Measurements from ENCODE around the gene PLCH1.

Gene PLCH1

GRCh38 chr3:155743606-155744005 lies 1.3 kb downstream of the PLCH1 start:
- DNase-seq, result peak in 1 of 2 donors; percentile 4

DNA sequence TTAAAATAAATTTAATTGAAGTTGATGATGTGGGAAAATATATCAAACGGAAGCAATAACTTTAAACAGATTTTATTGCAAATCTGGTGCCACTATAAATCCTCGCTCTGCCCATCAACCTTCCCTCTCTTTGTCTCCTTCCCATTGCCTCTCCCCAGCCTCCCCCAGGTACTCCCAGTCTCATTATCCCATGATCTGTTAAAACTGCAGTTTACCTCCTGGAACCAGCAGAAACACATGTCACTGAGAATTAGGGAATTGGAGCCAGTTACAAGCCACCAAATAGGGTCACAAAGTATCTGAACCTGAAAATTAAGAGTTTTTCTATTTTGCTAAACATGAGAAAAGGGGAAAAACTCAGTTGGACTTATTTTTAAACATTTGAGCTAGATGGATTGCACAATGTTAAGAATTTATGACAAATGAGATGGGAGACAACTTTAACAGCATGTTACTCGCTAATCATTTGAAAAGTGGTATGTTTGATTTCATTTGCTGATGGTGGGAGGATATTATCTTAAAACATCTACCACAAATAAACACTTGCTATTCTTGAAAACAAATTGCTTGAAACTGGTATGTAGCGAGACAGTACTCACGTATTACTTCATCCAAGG lies 2.4 kb downstream of the PLCH1 start:
- no peak for DNase-seq

- no peak for DNase-seq
These were observed 3.3 kb downstream of the PLCH1 start for GRCh38 chr3:155741603-155742002.

DNA sequence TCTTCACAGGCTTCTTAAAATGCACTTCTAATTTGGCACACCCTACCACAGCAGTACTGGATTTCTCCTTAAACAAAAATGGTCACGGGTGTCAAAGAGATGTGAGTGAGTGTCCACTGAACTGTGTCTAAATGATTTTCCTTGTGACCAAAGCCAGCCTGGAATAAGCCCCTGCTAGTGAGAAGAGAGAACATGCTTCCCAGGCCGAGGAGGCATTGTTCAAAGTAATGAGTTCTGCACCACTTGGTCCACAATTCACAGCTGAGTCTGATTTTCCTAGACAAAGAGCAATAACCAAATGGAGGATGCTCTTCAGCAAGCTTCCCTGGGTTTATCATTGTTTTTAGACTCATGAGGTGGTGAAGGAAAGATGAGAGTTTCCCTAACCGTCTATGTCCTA lies 3.8 kb downstream of the PLCH1 start:
- DNase-seq, result no peak

GRCh38 chr3:155739154-155739553 lies 5.7 kb downstream of the PLCH1 start:
- DNase-seq, result peak in 1 of 2 donors; percentile 10

- DNase-seq, result no peak
These were observed 6.2 kb downstream of the PLCH1 start for GRCh38 chr3:155738580-155739076.

DNA sequence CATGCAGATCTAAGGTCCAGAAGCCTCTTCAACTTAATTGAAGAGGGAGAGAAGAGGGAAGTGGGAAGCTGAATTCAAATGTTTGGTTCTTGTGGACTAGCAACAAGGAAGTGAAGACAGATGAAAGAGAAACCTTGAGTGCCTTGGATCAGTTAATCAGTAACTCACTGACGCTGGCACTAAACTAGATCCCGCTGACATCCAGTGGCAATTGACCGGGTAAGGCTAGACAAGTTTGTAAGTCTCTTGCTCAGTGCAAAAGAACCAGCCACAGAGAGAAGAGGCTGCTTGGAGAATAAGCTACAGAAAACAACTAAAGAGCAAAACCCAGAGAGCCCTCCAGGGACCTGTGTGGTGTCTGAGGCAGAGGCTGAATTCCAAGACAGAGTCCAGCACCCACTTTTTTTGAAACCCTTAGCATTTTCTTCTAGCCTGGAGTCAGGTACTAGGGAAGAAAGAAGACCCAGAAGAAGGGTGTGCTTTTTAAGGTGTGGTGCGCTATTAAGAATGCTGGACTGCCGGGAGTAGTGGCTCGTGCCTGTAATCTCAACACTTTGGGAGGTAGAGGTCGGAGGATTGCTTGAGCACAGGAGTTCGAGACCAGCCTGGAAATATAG lies 6.9 kb downstream of the PLCH1 start:
- DNase-seq, result no peak

- DNase-seq, result no peak
These were observed 8.5 kb downstream of the PLCH1 start for GRCh38 chr3:155736381-155736780.

- no peak for DNase-seq
These were observed 14.0 kb downstream of the PLCH1 start for GRCh38 chr3:155730843-155731242.

- no peak for DNase-seq
These were observed 17.0 kb downstream of the PLCH1 start for GRCh38 chr3:155727836-155728235.

GRCh38 chr3:155714295-155714718 lies 30.6 kb downstream of the PLCH1 start:
- no peak for DNase-seq

- no peak for DNase-seq
These were observed 32.9 kb downstream of the PLCH1 start for GRCh38 chr3:155712008-155712407.

- no peak for DNase-seq
These were observed 39.9 kb downstream of the PLCH1 start for GRCh38 chr3:155704771-155705559.

DNA sequence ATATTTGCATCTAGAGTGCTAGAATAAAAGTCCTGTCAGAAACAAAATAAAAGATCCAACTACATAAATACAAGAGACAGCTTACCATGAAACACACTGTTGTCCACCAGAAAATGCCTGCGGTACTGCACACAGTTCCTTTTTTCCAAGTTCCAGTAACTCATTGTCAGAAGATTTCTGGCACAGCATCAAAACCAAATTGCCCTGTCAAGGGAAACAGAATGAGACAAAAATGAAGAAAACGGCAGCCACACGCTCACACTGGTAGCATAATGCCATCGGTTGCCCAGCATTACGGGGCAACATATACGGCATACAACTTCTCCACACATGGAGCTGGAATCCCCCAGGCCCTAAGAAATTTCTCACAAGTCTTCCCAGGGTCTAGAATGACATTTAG lies 40.8 kb downstream of the PLCH1 start:
- DNase-seq, result no peak

DNA sequence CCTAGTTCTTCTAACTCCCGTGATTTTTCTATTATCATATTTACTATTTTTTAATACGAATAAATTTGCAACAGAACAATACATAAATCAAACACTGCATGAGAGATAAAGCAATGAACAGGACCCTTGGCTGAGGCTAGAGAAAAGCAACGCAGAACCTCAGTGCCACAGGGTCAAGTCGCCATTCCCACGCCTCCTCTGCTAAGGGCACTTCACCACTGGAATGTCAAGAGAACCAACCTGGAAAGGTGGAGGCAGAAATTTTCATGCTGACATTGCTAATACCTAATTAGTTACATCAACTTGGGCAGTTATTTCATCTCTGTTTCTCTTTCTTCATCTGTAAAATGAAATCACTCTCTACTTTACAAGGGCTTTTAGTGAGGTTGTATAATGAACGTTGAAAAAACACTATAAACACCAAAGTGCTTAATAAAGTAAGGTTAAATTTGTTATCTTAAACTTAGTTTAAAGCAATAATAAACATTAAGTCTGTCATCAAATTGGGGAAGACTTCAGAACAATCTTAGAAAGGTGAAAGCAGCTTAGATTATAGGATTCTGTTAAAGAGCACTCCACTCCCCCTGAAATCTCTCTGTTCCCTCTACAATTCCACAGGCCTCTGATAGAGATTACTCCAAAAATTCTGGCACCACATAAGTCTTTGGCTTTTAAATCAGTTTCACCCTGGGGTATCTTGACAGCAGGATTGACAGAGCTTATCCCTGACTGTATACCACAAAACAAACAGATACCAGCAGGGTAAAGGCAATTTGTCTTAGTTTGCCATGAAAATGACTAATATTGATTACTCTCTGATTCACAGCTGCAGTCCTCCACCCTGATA lies 41.9 kb downstream of the PLCH1 start:
- no peak for DNase-seq

DNA sequence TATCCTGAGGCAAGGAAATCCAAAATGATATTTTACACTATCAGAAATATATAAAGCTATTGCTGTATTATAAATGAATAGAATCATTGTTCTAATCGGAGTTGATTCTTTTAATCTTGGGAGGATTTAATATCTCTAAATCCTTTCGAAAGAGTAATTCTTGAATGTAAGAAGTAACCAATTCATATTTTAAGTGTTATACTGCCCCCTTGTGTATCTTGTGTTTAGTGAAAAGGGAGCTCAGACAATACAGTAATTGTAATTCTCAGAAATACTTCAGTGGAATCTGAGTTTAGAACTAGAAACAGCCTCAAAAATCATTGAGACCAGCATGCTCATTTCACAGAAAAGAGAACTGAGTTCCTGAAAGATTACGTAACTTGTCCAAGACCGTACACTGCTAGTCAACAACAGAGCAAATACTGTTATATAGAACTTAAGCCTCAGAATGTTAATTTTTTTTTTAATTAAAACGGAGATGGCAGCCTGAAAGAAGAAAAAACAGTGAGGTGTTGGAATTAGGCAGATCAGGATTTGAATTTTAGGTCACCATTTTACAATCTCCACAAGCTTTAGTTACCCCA lies 42.9 kb downstream of the PLCH1 start:
- DNase-seq, result peak in 1 of 2 donors; percentile 58

DNA sequence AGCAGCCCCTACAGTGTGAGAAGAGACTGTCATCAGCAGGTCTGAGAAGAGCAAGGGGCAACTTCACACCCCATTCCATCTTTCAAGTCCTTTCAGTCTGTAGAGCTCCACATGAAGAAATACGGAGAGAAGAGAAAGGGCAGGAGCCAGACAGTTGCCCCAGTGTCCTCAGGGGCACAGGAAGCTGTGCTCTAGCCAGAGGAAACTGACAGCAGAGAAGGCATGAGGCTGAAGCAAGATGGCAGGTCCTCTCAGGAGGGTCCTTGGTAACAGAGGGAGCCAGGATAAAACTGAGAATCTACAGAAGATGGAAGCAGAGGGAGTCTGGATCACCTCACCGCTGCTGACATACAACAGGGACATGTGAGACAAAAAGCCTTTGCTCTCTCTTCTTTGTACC lies 47.3 kb downstream of the PLCH1 start:
- DNase-seq, result no peak

- DNase-seq, result no peak
These were observed 54.0 kb downstream of the PLCH1 start for GRCh38 chr3:155690921-155691320.

GRCh38 chr3:155688481-155688880 lies 56.4 kb downstream of the PLCH1 start:
- no peak for DNase-seq

DNA sequence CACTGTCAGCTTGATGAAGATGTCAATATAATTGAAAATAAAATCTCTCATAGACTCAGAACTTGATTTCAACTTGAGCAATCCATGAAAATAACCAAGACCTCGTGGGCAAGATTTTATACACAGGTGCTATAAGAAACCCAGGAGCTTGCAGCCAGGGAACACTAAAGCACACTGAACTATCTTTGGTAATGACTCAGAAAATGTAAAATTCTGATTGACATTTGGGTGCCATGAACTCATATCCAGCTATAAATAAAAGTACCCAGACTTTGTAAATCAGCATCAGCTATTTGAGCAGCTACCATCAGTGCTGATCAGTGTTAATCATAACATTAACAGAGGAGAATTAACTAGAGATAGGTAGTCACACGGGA lies 61.5 kb downstream of the PLCH1 start:
- DNase-seq, result no peak

- no peak for DNase-seq
These were observed 62.2 kb downstream of the PLCH1 start for GRCh38 chr3:155682426-155683343.

Data from CD4-positive, alpha-beta T cell treated with Interferon alpha-2 for 1 hour (primary cell).